RWPE2 (cell line): ENCODE results near the gene CFAP65.

Experiments
- ATAC-seq: fragments of 200-7000 bp; cut with Tn5 transposase; 3 replicates; pipeline ENCODE4 v1.9.1; 2021; ENCODE audit warnings: low read depth
- DNase-seq: peaks from one replicate; pipeline ENCODE4 v3.0.0-alpha.2; 2020; ENCODE audit warnings: low spot score
- H3K27ac ChIP-seq: fragments of 450-650 bp; 2 replicates; pipeline ENCODE4 v1.5.1; 2017; ENCODE audit warnings: mild to moderate bottlenecking; ENCODE audit not compliant: poor library complexity, severe bottlenecking
- H3K27me3 ChIP-seq: fragments of 250-450 bp; sonication (Bioruptor Pico); 2 replicates; pipeline ENCODE4 v1.5.1; 2021; ENCODE audit warnings: mild to moderate bottlenecking, moderate library complexity; ENCODE audit not compliant: insufficient read depth, poor library complexity, severe bottlenecking
- H3K36me3 ChIP-seq: fragments of 250-450 bp; sonication (Bioruptor Pico); 2 replicates; pipeline ENCODE4 v1.5.1; 2020; ENCODE audit warnings: low read depth, mild to moderate bottlenecking, moderate library complexity
- H3K4me1 ChIP-seq: fragments of 250-450 bp; sonication (Bioruptor Pico); 2 replicates; pipeline ENCODE4 v1.5.1; 2021; ENCODE audit warnings: mild to moderate bottlenecking, moderate library complexity; ENCODE audit not compliant: insufficient read depth, poor library complexity, severe bottlenecking
- H3K4me3 ChIP-seq: fragments of 250-450 bp; sonication (Bioruptor Pico); 2 replicates; pipeline ENCODE4 v1.5.1; 2021; ENCODE audit warnings: mild to moderate bottlenecking, moderate library complexity; ENCODE audit not compliant: severe bottlenecking
- H3K9me3 ChIP-seq: fragments of 250-450 bp; sonication (Bioruptor Pico); 2 replicates; pipeline ENCODE4 v1.5.1; 2021; ENCODE audit warnings: mild to moderate bottlenecking, moderate library complexity; ENCODE audit not compliant: severe bottlenecking
- CTCF ChIP-seq: fragments of 450-650 bp; IDR thresholded peaks from one replicate; pipeline ENCODE4 v1.5.1; 2017; ENCODE audit warnings: mild to moderate bottlenecking, moderate library complexity; ENCODE audit not compliant: poor library complexity, severe bottlenecking

Gene CFAP65

GRCh38 chr2:219010873-219011272 lies 30.4 kb downstream of the CFAP65 start:
- Histone ChIP-seq H3K27me3 (no peaks in the 10 kb centered on the region), H3K4me1 (no peaks in the 10 kb centered on the region), H3K4me3 (no peak overlapping the region), H3K27ac (no peak overlapping the region), H3K36me3 (no peaks in the 10 kb centered on the region), H3K9me3 (no peaks in the 10 kb centered on the region)
- DNase-seq (no peak), ATAC-seq (no peak)
- no peak for TF ChIP-seq CTCF

- Histone ChIP-seq H3K4me1 (no peaks in the 10 kb centered on the region), H3K27ac (no peak overlapping the region), H3K27me3 (no peaks in the 10 kb centered on the region), H3K9me3 (no peaks in the 10 kb centered on the region), H3K36me3 (no peaks in the 10 kb centered on the region), H3K4me3 (no peak overlapping the region)
- peak; percentile 83 for ATAC-seq
- peak; percentile 49 for TF ChIP-seq CTCF
- no peak for DNase-seq
Measured at GRCh38 chr2:219010162-219010756, 31.1 kb downstream of the CFAP65 start.

GRCh38 chr2:219009294-219009693 lies 32.0 kb downstream of the CFAP65 start:
- TF ChIP-seq CTCF, result no peak
- ATAC-seq, result no peak
- H3K27ac ChIP-seq, result no peak overlapping the region

GRCh38 chr2:219003979-219004378 lies 37.3 kb downstream of the CFAP65 start:
- no peak overlapping the region for H3K27ac ChIP-seq
- H3K4me1 ChIP-seq, result no peaks in the 10 kb centered on the region
- peaks cover 41% of the 10 kb centered on the region for H3K27me3 ChIP-seq
- no peak for DNase-seq
- no peaks in the 10 kb centered on the region for H3K36me3 ChIP-seq
- ATAC-seq, result no peak
- no peak for TF ChIP-seq CTCF
- no peaks in the 10 kb centered on the region for H3K9me3 ChIP-seq
- H3K4me3 ChIP-seq, result no peak overlapping the region

More at GRCh38 chr2:219009294-219009693, 32.0 kb downstream of the CFAP65 start:
- Histone ChIP-seq H3K4me3 (no peak overlapping the region), H3K9me3 (no peaks in the 10 kb centered on the region), H3K4me1 (no peaks in the 10 kb centered on the region), H3K36me3 (no peaks in the 10 kb centered on the region), H3K27me3 (peaks cover 4% of the 10 kb centered on the region)
- no peak for DNase-seq

- Histone ChIP-seq H3K4me1 (no peaks in the 10 kb centered on the region), H3K27me3 (peaks cover 41% of the 10 kb centered on the region), H3K36me3 (no peaks in the 10 kb centered on the region), H3K4me3 (no peak overlapping the region), H3K9me3 (no peaks in the 10 kb centered on the region), H3K27ac (no peak overlapping the region)
- DNase-seq (no peak), ATAC-seq (no peak)
- no peak for TF ChIP-seq CTCF
Measured at GRCh38 chr2:219003267-219003634, 38.1 kb downstream of the CFAP65 start.
